Measurements from ENCODE around the gene TMEM45B. TPM values are rescaled to one million over a fixed set of nuclear protein-coding genes. Genes with fewer than 3 reads are reported as not detected.

TMEM45B gene
- total and polyA plus RNA-seq, 2 of the 13 experiments (the other 11 are each of a cell fraction or from before 2014, with no cell fraction given) = 29.1 to 181 TPM

DNA sequence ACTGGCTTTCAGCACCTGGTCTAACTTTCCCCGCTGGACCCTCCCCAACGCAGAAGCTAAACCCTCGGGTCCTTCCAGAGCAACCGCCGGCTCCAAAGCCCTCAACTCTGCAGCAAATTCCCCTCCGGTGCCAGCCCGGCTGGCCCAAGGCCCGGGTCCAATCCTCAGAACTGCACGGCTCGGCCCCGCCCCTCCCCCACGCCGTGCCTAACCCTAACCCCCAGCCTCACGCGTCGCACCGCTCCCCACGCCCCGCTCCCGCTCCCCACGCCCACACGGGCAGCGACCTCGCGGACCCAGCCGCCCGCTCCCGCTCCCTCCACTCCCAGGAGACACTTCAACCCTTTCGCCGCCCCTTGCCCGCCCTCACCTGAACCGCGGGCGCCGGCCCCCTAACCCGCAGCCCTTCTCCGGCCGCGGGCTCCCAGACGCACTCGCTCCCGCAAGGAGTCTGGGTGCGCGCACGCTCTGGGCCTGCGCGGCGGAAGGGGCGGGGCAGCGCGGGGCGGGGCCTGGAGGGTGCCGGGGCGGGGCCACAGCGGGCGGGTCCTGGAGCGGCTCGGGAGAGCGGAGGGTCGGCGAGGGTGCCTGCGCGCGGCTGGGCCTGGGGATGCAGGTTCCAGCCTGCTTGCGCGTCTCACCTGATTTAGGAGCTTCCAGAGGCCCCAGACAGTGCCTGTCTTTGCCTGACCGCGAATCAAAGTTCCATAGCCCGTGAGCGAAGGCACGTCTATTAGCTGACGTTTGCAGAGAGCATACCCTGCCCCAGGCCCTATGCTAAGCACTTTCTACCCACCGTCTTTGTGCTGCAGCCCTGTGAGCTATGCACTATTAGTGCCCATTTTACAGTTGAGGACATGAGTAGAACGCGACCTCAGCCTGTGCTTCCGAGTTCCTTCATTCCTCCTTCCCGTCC is 79.7 kb downstream of the TMEM45B start, which contains the start of gene NFRKB (continued):
- TF ChIP-seq REST (IDR thresholded peaks at IDR 0.05; ENCODE audit: borderline replicate concordance in 1 of 2, low read depth in 1 of 2, low read length in 2 of 2) (0 out of 4 replicates have a peak, but pooled peaks of 1 of the 2 experiments have one; percentile 12), KDM5A (IDR thresholded peaks at IDR 0.05; ENCODE audit: borderline replicate concordance, low read length) (peak; percentile 74), MZF1 (CRISPR knock-in tag; IDR thresholded peaks at IDR 0.05; ENCODE audit: borderline replicate concordance) (no peak), ZNF44 (CRISPR knock-in tag; IDR thresholded peaks at IDR 0.05) (no peak), MAFG (CRISPR knock-in tag; IDR thresholded peaks at IDR 0.05) (no peak), HNF1A (IDR thresholded peaks at IDR 0.05; ENCODE audit: low read depth) (no peak), HNF1A (CRISPR knock-in tag; IDR thresholded peaks at IDR 0.05; ENCODE audit: borderline replicate concordance) (no peak; the same call in 1 of the 2 replicates), MIER3 (CRISPR knock-in tag; IDR thresholded peaks at IDR 0.05; ENCODE audit: borderline replicate concordance) (no peak; the same call in 1 of the 2 replicates), ZNF282 (IDR thresholded peaks at IDR 0.05; ENCODE audit: partially characterized antibody) (no peak), ZNF670 (CRISPR knock-in tag; IDR thresholded peaks at IDR 0.05; ENCODE audit: borderline replicate concordance) (peak; percentile 83; the same call in 1 of the 2 replicates), ZNF629 (CRISPR knock-in tag; conservative IDR thresholded peaks at IDR 0.05) (peak; percentile 79), NR0B2 (CRISPR knock-in tag; IDR thresholded peaks at IDR 0.05) (no peak; the same call in 1 of the 2 replicates), NAIF1 (CRISPR knock-in tag; IDR thresholded peaks at IDR 0.05; ENCODE audit: borderline replicate concordance) (peak; percentile 57; the same call in 1 of the 2 replicates), ZNF281 (CRISPR knock-in tag; IDR thresholded peaks at IDR 0.05; ENCODE audit: borderline replicate concordance) (peak; percentile 82)
- TF ChIP-seq, protein P1, sequence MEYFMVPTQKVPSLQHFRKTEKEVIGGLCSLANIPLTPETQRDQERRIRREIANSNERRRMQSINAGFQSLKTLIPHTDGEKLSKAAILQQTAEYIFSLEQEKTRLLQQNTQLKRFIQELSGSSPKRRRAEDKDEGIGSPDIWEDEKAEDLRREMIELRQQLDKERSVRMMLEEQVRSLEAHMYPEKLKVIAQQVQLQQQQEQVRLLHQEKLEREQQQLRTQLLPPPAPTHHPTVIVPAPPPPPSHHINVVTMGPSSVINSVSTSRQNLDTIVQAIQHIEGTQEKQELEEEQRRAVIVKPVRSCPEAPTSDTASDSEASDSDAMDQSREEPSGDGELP (IDR thresholded peaks at IDR 0.05; ENCODE audit: borderline replicate concordance, low read depth) = peak; percentile 30; the same call in 1 of the 2 replicates
